SU-DHL-6 (cell line): ENCODE measurements around the gene NSG1.

Experiments
- H2AFZ ChIP-seq: fragments of 200-600 bp; sonication (generic); 2 replicates; pipeline ENCODE4 v1.6.1; 2014; ENCODE audit warnings: low read depth, mild to moderate bottlenecking, moderate library complexity, mixed read lengths, antibody characterized with exemption, low read length; ENCODE audit not compliant: severe bottlenecking
- H3F3A ChIP-seq: fragments of 200-600 bp; shearing (Covaris generic); 2 replicates; pipeline ENCODE4 v1.6.0; 2016; ENCODE audit warnings: antibody characterized with exemption, mild to moderate bottlenecking; ENCODE audit not compliant: insufficient read depth
- H3K27ac ChIP-seq: fragments of 200-600 bp; sonication (generic); 2 replicates; pipeline ENCODE4 v1.5.1; 2016; ENCODE audit warnings: low read depth, mild to moderate bottlenecking, low read length, moderate library complexity, mixed read lengths
- H3K27me3 ChIP-seq: fragments of 200-600 bp; sonication (generic), shearing (Covaris generic); 2 replicates; pipeline ENCODE4 v1.6.0; 2014; ENCODE audit warnings: mild to moderate bottlenecking, low read length
- H3K36me3 ChIP-seq: fragments of 200-600 bp; sonication (generic); 2 replicates; pipeline ENCODE4 v1.6.1; 2014; ENCODE audit warnings: mild to moderate bottlenecking, low read length, mixed read lengths
- H3K4me2 ChIP-seq: fragments of 300-600, 200-600 bp; shearing (Covaris generic), sonication (generic); 2 replicates; pipeline ENCODE4 v1.6.0; 2014; ENCODE audit warnings: low read length, low read depth, mild to moderate bottlenecking; ENCODE audit not compliant: poor library complexity, severe bottlenecking
- H3K4me3 ChIP-seq: fragments of 200-600 bp; sonication (generic); 2 replicates; pipeline ENCODE4 v1.5.1; 2014; ENCODE audit warnings: antibody characterized with exemption, low read length, mild to moderate bottlenecking, mixed read lengths; ENCODE audit not compliant: insufficient read depth, poor library complexity, severe bottlenecking
- H3K79me2 ChIP-seq: fragments of 200-600 bp; sonication (generic); 2 replicates; pipeline ENCODE4 v1.6.1; 2014; ENCODE audit warnings: mild to moderate bottlenecking, low read length, moderate library complexity; ENCODE audit not compliant: insufficient read depth
- H3K9ac ChIP-seq: fragments of 200-600 bp; sonication (generic); 2 replicates; pipeline ENCODE4 v1.7.0; 2014; ENCODE audit warnings: mild to moderate bottlenecking, low read length
- H3K9me2 ChIP-seq: fragments of 200-600 bp; sonication (generic); replicated peaks from 2 replicates; pipeline ENCODE4 v1.6.1; 2014; ENCODE audit warnings: low read length; ENCODE audit not compliant: insufficient read depth
- H3K9me3 ChIP-seq: fragments of 200-600 bp; sonication (generic); 2 replicates; pipeline ENCODE4 v1.6.1; 2014; ENCODE audit warnings: low read length, mixed read lengths; ENCODE audit not compliant: insufficient read depth
- H4K20me1 ChIP-seq: fragments of 200-600 bp; sonication (generic); 2 replicates; pipeline ENCODE4 v1.6.1; 2014; ENCODE audit warnings: low read depth, mild to moderate bottlenecking, antibody characterized with exemption, low read length, moderate library complexity, mixed read lengths
- EZH2phosphoT487 ChIP-seq: fragments of 200-600 bp; sonication (generic), shearing (Covaris generic); conservative IDR thresholded peaks from 2 replicates; pipeline ENCODE4 v1.6.1; 2018; ENCODE audit warnings: mild to moderate bottlenecking, antibody characterized with exemption, low read length, moderate library complexity, mixed read lengths
- TF ChIP-seq, protein P1 (sequence below): fragments of 200-600 bp; sonication (generic); IDR thresholded peaks from one replicate; pipeline ENCODE4 v1.5.1; 2017; ENCODE audit warnings: antibody characterized with exemption, mild to moderate bottlenecking, low read length, moderate library complexity; ENCODE audit not compliant: insufficient read depth, poor library complexity, severe bottlenecking

NSG1 gene

GRCh38 chr4:4396628-4397440 is 9.9 kb downstream of the NSG1 start:
- Histone ChIP-seq H3K27me3 (no peaks in the 10 kb centered on the region), H3K9me3 (no peaks in the 10 kb centered on the region), H3K4me2 (peak overlapping the region; percentile 37), H3K9ac (peak overlapping the region; percentile 32; the same call in 1 of the 2 replicates), H3F3A (no peaks in the 10 kb centered on the region), H3K36me3 (peaks cover 7% of the 10 kb centered on the region), H3K4me3 (no peak overlapping the region), H3K27ac (no peak overlapping the region), H3K9me2 (no peaks in the 10 kb centered on the region), H3K79me2 (peaks cover 32% of the 10 kb centered on the region; the same call in 1 of the 2 replicates), H4K20me1 (no peaks in the 10 kb centered on the region), H2AFZ (peak overlapping the region; percentile 23)
- TF ChIP-seq, protein P1, sequence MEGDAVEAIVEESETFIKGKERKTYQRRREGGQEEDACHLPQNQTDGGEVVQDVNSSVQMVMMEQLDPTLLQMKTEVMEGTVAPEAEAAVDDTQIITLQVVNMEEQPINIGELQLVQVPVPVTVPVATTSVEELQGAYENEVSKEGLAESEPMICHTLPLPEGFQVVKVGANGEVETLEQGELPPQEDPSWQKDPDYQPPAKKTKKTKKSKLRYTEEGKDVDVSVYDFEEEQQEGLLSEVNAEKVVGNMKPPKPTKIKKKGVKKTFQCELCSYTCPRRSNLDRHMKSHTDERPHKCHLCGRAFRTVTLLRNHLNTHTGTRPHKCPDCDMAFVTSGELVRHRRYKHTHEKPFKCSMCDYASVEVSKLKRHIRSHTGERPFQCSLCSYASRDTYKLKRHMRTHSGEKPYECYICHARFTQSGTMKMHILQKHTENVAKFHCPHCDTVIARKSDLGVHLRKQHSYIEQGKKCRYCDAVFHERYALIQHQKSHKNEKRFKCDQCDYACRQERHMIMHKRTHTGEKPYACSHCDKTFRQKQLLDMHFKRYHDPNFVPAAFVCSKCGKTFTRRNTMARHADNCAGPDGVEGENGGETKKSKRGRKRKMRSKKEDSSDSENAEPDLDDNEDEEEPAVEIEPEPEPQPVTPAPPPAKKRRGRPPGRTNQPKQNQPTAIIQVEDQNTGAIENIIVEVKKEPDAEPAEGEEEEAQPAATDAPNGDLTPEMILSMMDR: no peak
- no peak for TF ChIP-seq EZH2phosphoT487

DNA sequence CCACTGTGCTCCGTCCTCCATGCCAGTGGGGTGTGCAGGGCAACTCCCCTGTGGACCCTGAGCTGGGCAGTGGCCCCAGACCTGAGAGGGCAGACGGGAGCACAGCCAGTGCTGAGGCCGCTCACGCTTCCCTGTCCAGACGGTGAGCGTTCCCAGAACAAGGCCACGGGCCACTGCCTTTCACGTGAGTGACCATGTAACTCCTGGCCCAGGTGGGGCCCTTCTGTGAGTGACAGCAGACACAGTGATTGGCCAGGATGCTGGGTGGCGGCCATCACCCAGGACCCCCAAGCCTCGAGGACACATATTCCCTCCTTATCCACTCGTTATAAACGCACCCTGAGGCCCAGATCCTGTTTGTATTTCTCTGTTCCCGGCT is 10.5 kb downstream of the NSG1 start:
- Histone ChIP-seq H3K9me3 (no peaks in the 10 kb centered on the region), H2AFZ (no peak overlapping the region), H3K27me3 (no peaks in the 10 kb centered on the region), H3F3A (no peaks in the 10 kb centered on the region), H3K4me2 (no peak overlapping the region), H3K27ac (no peak overlapping the region), H3K36me3 (peaks cover 7% of the 10 kb centered on the region), H3K79me2 (peaks cover 32% of the 10 kb centered on the region; the same call in 1 of the 2 replicates), H3K9me2 (no peaks in the 10 kb centered on the region), H3K4me3 (no peak overlapping the region), H4K20me1 (no peaks in the 10 kb centered on the region), H3K9ac (no peak overlapping the region)
- no peak for TF ChIP-seq EZH2phosphoT487
- TF ChIP-seq, protein P1: no peak

- Histone ChIP-seq H3K4me3 (no peak overlapping the region), H4K20me1 (no peaks in the 10 kb centered on the region), H3K4me2 (no peak overlapping the region), H3K27ac (no peak overlapping the region), H3K79me2 (peaks cover 32% of the 10 kb centered on the region; the same call in 1 of the 2 replicates), H3F3A (no peaks in the 10 kb centered on the region), H2AFZ (no peak overlapping the region), H3K9me2 (no peaks in the 10 kb centered on the region), H3K27me3 (no peaks in the 10 kb centered on the region), H3K9ac (no peak overlapping the region), H3K36me3 (peaks cover 7% of the 10 kb centered on the region), H3K9me3 (no peaks in the 10 kb centered on the region)
- TF ChIP-seq EZH2phosphoT487: no peak
- TF ChIP-seq, protein P1: no peak
These were observed 11.5 kb downstream of the NSG1 start for GRCh38 chr4:4398430-4398829.
